Tibial artery (tissue), 4 donors: ENCODE data around the gene HPD.
A peak's percentile ranks its signal among the peaks of the same experiment; 100 is the strongest.

Experiments
- DNase-seq, 2 donors: peaks; one replicate each; pipeline ENCODE4 v3.0.0-alpha.2; 2019
- H3K27ac ChIP-seq, 2 donors: fragments of 200-600 bp; sonication (generic) in 1 of 2; 1 replicate in 1 of 2; 2 replicates in 1 of 2; pipeline ENCODE4 v1.5.1; 2018 to 2019; ENCODE audit warnings: mild to moderate bottlenecking in 1 of 2
- H3K27me3 ChIP-seq, 2 donors: fragments of 200-600 bp; sonication (generic) in 1 of 2; one replicate each; pipeline versions ENCODE4 v1.5.1 to v1.6.0; 2016 to 2019
- H3K36me3 ChIP-seq, 3 donors: fragments of 200-600 bp; sonication (generic) in 2 of 3; one replicate each; pipeline ENCODE4 v1.5.1; 2016 to 2019; ENCODE audit warnings: mild to moderate bottlenecking in 2 of 3
- H3K4me1 ChIP-seq, 4 donors: fragments of 200-600 bp; sonication (generic) in 2 of 4; 1 replicate in 3 of 4; 2 replicates in 1 of 4; pipeline ENCODE4 v1.5.1; 2016 to 2019
- H3K4me3 ChIP-seq, 2 donors: fragments of 200-600 bp; sonication (generic) in 1 of 2; 1 replicate in 1 of 2; 2 replicates in 1 of 2; pipeline ENCODE4 v1.5.1; 2018 to 2019; ENCODE audit warnings: mild to moderate bottlenecking in 2 of 2
- H3K9me3 ChIP-seq, 3 donors: fragments of 200-600 bp; sonication (generic) in 1 of 3; one replicate each; pipeline ENCODE4 v1.5.1; 2016 to 2019
- intact Hi-C: fragments of 100-400 bp; cut with DNase I; formaldehyde crosslinking; loops from one replicate; pipeline ENCODE4 v1.15.0; 2023; ENCODE audit warnings: low total_unique reads
- TF ChIP-seq, protein P1 (sequence below), 2 experiments: fragments of 200-600 bp in 1 of 2; fragments of 450-650 bp in 1 of 2; IDR thresholded peaks; one replicate each; pipeline ENCODE4 v1.5.1; 2017 to 2019; ENCODE audit warnings: antibody characterized with exemption in 2 of 2, mild to moderate bottlenecking in 1 of 2, moderate library complexity in 1 of 2

Gene HPD

GRCh38 chr12:121826318-121827150, 32.1 kb downstream of the HPD start:
- peaks cover 69 to 98% (median 85%) of the 10 kb centered on the region in 3 donors for H3K36me3 ChIP-seq
- peaks cover 0 to 9% (median 4%) of the 10 kb centered on the region in 4 donors for H3K4me1 ChIP-seq
- H3K27ac ChIP-seq = no peak overlapping the region
- no peaks in the 10 kb centered on the region for H3K27me3 ChIP-seq
- no peak for DNase-seq
- H3K4me3 ChIP-seq = no peak overlapping the region
- no peaks in the 10 kb centered on the region for H3K9me3 ChIP-seq
- intact Hi-C loops = no loop called here
- TF ChIP-seq, protein P1, sequence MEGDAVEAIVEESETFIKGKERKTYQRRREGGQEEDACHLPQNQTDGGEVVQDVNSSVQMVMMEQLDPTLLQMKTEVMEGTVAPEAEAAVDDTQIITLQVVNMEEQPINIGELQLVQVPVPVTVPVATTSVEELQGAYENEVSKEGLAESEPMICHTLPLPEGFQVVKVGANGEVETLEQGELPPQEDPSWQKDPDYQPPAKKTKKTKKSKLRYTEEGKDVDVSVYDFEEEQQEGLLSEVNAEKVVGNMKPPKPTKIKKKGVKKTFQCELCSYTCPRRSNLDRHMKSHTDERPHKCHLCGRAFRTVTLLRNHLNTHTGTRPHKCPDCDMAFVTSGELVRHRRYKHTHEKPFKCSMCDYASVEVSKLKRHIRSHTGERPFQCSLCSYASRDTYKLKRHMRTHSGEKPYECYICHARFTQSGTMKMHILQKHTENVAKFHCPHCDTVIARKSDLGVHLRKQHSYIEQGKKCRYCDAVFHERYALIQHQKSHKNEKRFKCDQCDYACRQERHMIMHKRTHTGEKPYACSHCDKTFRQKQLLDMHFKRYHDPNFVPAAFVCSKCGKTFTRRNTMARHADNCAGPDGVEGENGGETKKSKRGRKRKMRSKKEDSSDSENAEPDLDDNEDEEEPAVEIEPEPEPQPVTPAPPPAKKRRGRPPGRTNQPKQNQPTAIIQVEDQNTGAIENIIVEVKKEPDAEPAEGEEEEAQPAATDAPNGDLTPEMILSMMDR (IDR thresholded peaks at IDR 0.05) = no peak

DNA sequence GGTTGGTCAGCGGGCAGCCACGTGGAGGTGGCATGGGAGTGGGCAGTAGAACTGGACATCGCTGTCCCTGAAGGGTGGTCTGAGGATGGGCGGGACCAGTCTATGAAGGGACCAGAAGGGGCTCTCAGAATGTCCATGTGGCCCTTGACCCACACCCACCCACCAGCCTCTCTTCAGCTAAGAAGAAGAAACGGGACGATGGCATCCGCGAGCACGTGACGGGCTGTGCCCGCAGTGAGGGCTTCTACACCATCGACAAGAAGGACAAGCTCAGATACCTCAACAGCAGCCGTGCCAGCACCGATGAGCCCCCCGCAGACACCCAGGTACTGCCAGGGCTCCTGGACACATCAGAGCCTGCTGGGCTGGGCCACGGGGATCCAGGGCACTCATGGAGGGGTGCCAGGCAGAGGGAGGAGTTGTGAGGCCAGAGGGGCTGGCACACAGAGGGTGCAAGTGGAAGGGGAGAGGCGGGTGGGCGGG, 33.6 kb downstream of the HPD start:
- peaks cover 70 to 98% (median 87%) of the 10 kb centered on the region in 3 donors for H3K36me3 ChIP-seq
- intact Hi-C loops = no loop called here
- H3K9me3 ChIP-seq = no peaks in the 10 kb centered on the region
- TF ChIP-seq, protein P1 (IDR thresholded peaks at IDR 0.05) = no peak
- peak overlapping the region in 1 of 2 donors; percentile 37 for H3K27ac ChIP-seq
- no peak overlapping the region for H3K4me3 ChIP-seq
- no peaks in the 10 kb centered on the region for H3K27me3 ChIP-seq
- DNase-seq = peak in 1 of 2 donors; percentile 70
- peaks cover 0 to 9% (median 4%) of the 10 kb centered on the region in 4 donors for H3K4me1 ChIP-seq

GRCh38 chr12:121823727-121824115, 34.9 kb downstream of the HPD start:
- TF ChIP-seq, protein P1 (IDR thresholded peaks at IDR 0.05) = no peak
- H3K9me3 ChIP-seq = no peaks in the 10 kb centered on the region
- peaks cover 0 to 9% (median 4%) of the 10 kb centered on the region in 4 donors for H3K4me1 ChIP-seq
- no peak for DNase-seq
- intact Hi-C loops = no loop called here
- H3K4me3 ChIP-seq = no peak overlapping the region
- H3K27me3 ChIP-seq = no peaks in the 10 kb centered on the region
- no peak overlapping the region for H3K27ac ChIP-seq
- peaks cover 71 to 98% (median 87%) of the 10 kb centered on the region in 3 donors for H3K36me3 ChIP-seq

DNA sequence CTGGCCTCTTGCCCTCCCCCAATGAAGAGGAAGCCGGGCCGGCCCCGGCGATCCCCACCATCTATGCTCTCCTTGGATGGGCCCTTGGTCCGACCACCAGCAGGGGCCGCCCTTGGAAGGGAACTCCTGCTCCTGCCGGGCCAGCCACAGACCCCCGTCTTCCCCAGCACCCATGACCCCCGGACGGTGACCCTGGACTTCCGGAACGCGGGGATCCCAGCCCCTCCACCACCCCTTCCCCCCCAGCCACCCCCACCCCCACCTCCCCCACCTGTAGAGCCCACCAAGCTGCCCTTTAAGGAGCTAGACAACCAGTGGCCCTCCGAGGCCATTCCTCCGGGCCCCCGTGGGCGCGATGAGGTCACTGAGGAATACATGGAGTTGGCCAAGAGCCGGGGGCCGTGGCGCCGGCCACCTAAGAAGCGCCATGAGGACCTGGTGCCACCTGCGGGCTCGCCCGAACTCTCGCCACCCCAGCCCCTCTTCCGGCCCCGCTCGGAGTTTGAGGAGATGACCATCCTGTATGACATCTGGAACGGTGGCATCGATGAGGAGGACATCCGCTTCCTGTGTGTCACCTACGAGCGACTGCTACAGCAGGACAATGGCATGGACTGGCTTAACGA, 35.4 kb downstream of the HPD start:
- Histone ChIP-seq H3K4me3 (no peak overlapping the region), H3K36me3 (peaks cover 71 to 98% (median 87%) of the 10 kb centered on the region in 3 donors), H3K4me1 (peaks cover 0 to 9% (median 4%) of the 10 kb centered on the region in 4 donors), H3K9me3 (no peaks in the 10 kb centered on the region), H3K27ac (no peak overlapping the region), H3K27me3 (no peaks in the 10 kb centered on the region)
- intact Hi-C loops = no loop called here
- no peak for DNase-seq
- TF ChIP-seq, protein P1 (IDR thresholded peaks at IDR 0.05) = no peak

DNA sequence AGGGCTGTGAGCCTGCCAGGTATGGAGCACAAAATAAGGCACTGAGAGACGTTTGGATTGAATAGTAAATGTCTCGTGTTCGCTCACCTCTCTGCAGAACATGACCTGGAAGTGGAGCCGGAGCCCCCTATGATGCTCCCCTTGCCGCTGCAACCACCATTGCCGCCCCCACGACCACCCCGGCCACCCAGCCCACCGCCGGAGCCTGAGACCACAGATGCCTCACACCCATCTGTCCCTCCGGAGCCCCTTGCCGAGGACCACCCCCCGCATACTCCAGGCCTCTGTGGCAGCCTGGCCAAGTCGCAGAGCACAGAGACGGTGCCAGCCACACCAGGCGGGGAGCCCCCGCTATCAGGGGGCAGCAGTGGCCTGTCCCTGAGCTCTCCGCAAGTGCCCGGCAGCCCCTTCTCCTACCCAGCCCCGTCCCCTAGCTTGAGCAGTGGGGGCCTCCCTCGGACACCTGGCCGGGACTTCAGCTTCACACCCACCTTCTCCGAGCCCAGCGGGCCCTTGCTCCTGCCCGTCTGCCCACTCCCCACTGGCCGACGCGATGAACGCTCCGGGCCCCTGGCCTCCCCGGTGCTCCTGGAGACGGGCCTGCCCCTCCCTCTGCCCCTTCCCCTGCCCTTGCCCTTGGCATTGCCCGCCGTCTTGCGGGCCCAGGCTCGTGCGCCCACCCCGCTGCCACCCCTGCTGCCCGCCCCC, 36.1 kb downstream of the HPD start:
- Histone ChIP-seq H3K27me3 (no peaks in the 10 kb centered on the region), H3K27ac (no peak overlapping the region), H3K4me3 (no peak overlapping the region), H3K9me3 (no peaks in the 10 kb centered on the region), H3K4me1 (peaks cover 0 to 9% (median 4%) of the 10 kb centered on the region in 4 donors), H3K36me3 (peaks cover 71 to 98% (median 87%) of the 10 kb centered on the region in 3 donors)
- TF ChIP-seq, protein P1 (IDR thresholded peaks at IDR 0.05) = no peak
- DNase-seq = no peak
- intact Hi-C loops = no loop called here
